Tongue (tissue), 2 donors: ENCODE measurements around the gene LRTM1. TPM values are rescaled to one million over a fixed set of nuclear protein-coding genes. Genes with fewer than 3 reads are reported as not detected.
A peak's percentile ranks its signal among the peaks of the same experiment; 100 is the strongest.

Experiments used
- DNase-seq: peaks from one replicate; pipeline ENCODE4 v3.0.0-alpha.2; 2015
- total RNA-seq: library from RNA; depleted of rRNA; stranded (reverse); fragments of >200 nt; gene quantifications from one replicate; pipeline ENCODE4 v1.2.3, GENCODE V29; 2014

The LRTM1 gene
- total RNA-seq, 1 donor from 2014 or later, result 84.2 TPM

- no peak for DNase-seq
Measured at GRCh38 chr3:54939557-54940300, 11.9 kb upstream of the LRTM1 start.

- no peak for DNase-seq
Measured at GRCh38 chr3:54936561-54936960, 8.7 kb upstream of the LRTM1 start.

- DNase-seq, result no peak
Measured at GRCh38 chr3:54935869-54936268, 8.0 kb upstream of the LRTM1 start.

- DNase-seq, result peak; percentile 93
Measured at GRCh38 chr3:54932606-54933005, 4.7 kb upstream of the LRTM1 start.

GRCh38 chr3:54931182-54931581 is 3.3 kb upstream of the LRTM1 start:
- no peak for DNase-seq

- no peak for DNase-seq
Measured at GRCh38 chr3:54918516-54918915, 9.3 kb downstream of the LRTM1 start.

GRCh38 chr3:54917862-54918261 is 10.0 kb downstream of the LRTM1 start:
- DNase-seq, result no peak

GRCh38 chr3:54917174-54917573 is 10.7 kb downstream of the LRTM1 start:
- DNase-seq, result no peak

GRCh38 chr3:54916732-54917131 is 11.1 kb downstream of the LRTM1 start:
- no peak for DNase-seq

GRCh38 chr3:54915976-54916375 is 11.9 kb downstream of the LRTM1 start:
- no peak for DNase-seq

GRCh38 chr3:54915181-54915580 is 12.7 kb downstream of the LRTM1 start:
- no peak for DNase-seq

- DNase-seq, result no peak
Measured at GRCh38 chr3:54914180-54914579, 13.7 kb downstream of the LRTM1 start.

- DNase-seq, result no peak
Measured at GRCh38 chr3:54909191-54909590, 18.7 kb downstream of the LRTM1 start.

- DNase-seq, result peak; percentile 72
Measured at GRCh38 chr3:54906763-54907162, 21.1 kb downstream of the LRTM1 start.

- no peak for DNase-seq
Measured at GRCh38 chr3:54905920-54906319, 21.9 kb downstream of the LRTM1 start.

GRCh38 chr3:54905261-54905888 is 22.5 kb downstream of the LRTM1 start:
- DNase-seq, result no peak

- DNase-seq, result peak; percentile 73
Measured at GRCh38 chr3:54901906-54902685, 25.8 kb downstream of the LRTM1 start.

- DNase-seq, result peak; percentile 64
Measured at GRCh38 chr3:54900838-54901591, 26.8 kb downstream of the LRTM1 start.

GRCh38 chr3:54899273-54899672 is 28.6 kb downstream of the LRTM1 start:
- DNase-seq, result no peak

GRCh38 chr3:54897028-54897711 is 30.7 kb downstream of the LRTM1 start:
- DNase-seq, result no peak

GRCh38 chr3:54895613-54896012 is 32.2 kb downstream of the LRTM1 start:
- DNase-seq, result no peak

- no peak for DNase-seq
Measured at GRCh38 chr3:54892168-54892567, 35.7 kb downstream of the LRTM1 start.
